GM12873 (cell line): ENCODE results near the gene CANT1.

Experiments used
- CTCF ChIP-seq: IDR thresholded peaks from 2 replicates; pipeline ENCODE4 v1.5.1; 2012; ENCODE audit warnings: low read depth, mild to moderate bottlenecking, moderate library complexity, low read length, control low read depth; ENCODE audit not compliant: insufficient read depth; ENCODE audit errors: missing control alignments

The CANT1 gene

GRCh38 chr17:79009397-79010303 lies at the start of gene CANT1:
Gene CANT1, minus strand, starts transcription at chr17:79009764. Its CDS starts 12,142 bp downstream, at chr17:78997622.
- no peak for TF ChIP-seq CTCF

- TF ChIP-seq CTCF: no peak
Measured at GRCh38 chr17:79057737-79058385, 48.3 kb upstream of the CANT1 start.

GRCh38 chr17:79055197-79055596 lies 45.6 kb upstream of the CANT1 start:
- TF ChIP-seq CTCF: no peak

GRCh38 chr17:79054200-79054960 lies 44.8 kb upstream of the CANT1 start:
- TF ChIP-seq CTCF: no peak

GRCh38 chr17:79053251-79053925 lies 43.8 kb upstream of the CANT1 start:
- no peak for TF ChIP-seq CTCF

GRCh38 chr17:79052131-79052530 lies 42.6 kb upstream of the CANT1 start:
- no peak for TF ChIP-seq CTCF
